Large intestine (tissue), 3 donors: ENCODE data around the gene RERG. TPM values are rescaled to one million over a fixed set of nuclear protein-coding genes. Genes with fewer than 3 reads are reported as not detected.

Source experiments
- DNase-seq, 2 donors: peaks; one replicate each; pipeline versions ENCODE4 v3.0.0 to v3.0.0-alpha.2; 2013
- H3K27ac ChIP-seq: one replicate; pipeline ENCODE4 v1.5.1; 2013; ENCODE audit warnings: low read length
- H3K27me3 ChIP-seq: 2 replicates; pipeline ENCODE4 v1.6.1; 2013; ENCODE audit warnings: low read length; ENCODE audit not compliant: control insufficient read depth, insufficient read depth
- H3K36me3 ChIP-seq: 2 replicates; pipeline ENCODE4 v1.6.1; 2013; ENCODE audit warnings: low read length; ENCODE audit not compliant: control insufficient read depth, insufficient read depth
- H3K4me1 ChIP-seq: one replicate; pipeline ENCODE4 v1.6.1; 2013; ENCODE audit warnings: low read length; ENCODE audit not compliant: control insufficient read depth, insufficient read depth
- H3K4me3 ChIP-seq: one replicate; pipeline ENCODE4 v1.5.1; 2013; ENCODE audit warnings: low read length
- H3K9me3 ChIP-seq: one replicate; pipeline ENCODE4 v1.6.1; 2013; ENCODE audit warnings: mild to moderate bottlenecking, low read depth, low read length, moderate library complexity; ENCODE audit not compliant: control insufficient read depth
- WGBS: methylation state at CpG from one replicate; pipeline ENCODE4 v1.1.5; 2013; ENCODE audit warnings: low lambda C conversion rate; ENCODE audit not compliant: insufficient coverage; 5-methylcytosine and 5-hydroxymethylcytosine counted together
- polyA plus RNA-seq: library from polyadenylated mRNA; unstranded; fragments of 120-200 nt; gene quantifications from one replicate; pipeline ENCODE4 v1.2.1, GENCODE V29; 2013

RERG gene
- polyA plus RNA-seq, 1 donor, result 6.8 TPM

DNA sequence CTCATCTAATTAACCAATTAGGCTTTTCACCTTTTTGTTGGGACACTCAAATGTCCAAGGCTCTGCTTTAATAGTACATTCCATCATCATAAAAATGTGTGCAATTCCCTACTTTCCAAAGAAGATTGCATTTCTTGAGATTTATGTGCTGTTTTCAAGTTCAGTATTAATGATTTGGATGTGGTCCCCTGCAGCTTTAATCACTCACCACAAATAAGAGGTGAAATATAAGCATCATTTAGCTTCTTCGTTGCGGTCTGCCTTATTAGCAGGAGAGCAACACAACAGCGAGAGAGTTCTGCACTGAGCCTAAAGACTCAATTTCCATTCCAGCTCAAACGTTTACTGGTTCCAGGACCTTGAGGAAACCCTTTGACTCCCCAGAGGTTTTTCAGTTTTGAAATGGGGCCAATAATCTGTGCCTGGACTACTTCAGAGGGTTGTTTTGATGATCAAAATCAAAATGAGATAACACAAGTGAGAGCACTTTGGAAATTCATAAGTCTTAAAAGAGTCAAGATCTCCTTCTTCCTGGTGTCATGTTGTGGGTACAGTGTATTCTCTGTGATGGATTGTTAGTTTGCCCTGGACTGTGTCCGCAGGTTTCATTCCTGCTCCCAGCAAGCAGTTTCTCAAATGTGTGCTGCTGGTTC lies 53.1 kb downstream of the RERG start:
- no peaks in the 10 kb centered on the region for H3K4me1 ChIP-seq
- no peaks in the 10 kb centered on the region for H3K27me3 ChIP-seq
- no CpG with 5 or more reads among the region's 5 CpGs for WGBS
- H3K36me3 ChIP-seq, result no peaks in the 10 kb centered on the region
- no peaks in the 10 kb centered on the region for H3K9me3 ChIP-seq
- no peak overlapping the region for H3K4me3 ChIP-seq
- H3K27ac ChIP-seq, result no peak overlapping the region
- no peak for DNase-seq

GRCh38 chr12:15165012-15165659 lies 56.1 kb downstream of the RERG start:
- 60% methylated on average over 1 of the region's 6 CpGs for WGBS
- Histone ChIP-seq H3K9me3 (no peaks in the 10 kb centered on the region), H3K4me1 (no peaks in the 10 kb centered on the region), H3K27ac (peak overlapping the region; percentile 22), H3K27me3 (no peaks in the 10 kb centered on the region), H3K36me3 (no peaks in the 10 kb centered on the region), H3K4me3 (no peak overlapping the region)
- no peak for DNase-seq

DNA sequence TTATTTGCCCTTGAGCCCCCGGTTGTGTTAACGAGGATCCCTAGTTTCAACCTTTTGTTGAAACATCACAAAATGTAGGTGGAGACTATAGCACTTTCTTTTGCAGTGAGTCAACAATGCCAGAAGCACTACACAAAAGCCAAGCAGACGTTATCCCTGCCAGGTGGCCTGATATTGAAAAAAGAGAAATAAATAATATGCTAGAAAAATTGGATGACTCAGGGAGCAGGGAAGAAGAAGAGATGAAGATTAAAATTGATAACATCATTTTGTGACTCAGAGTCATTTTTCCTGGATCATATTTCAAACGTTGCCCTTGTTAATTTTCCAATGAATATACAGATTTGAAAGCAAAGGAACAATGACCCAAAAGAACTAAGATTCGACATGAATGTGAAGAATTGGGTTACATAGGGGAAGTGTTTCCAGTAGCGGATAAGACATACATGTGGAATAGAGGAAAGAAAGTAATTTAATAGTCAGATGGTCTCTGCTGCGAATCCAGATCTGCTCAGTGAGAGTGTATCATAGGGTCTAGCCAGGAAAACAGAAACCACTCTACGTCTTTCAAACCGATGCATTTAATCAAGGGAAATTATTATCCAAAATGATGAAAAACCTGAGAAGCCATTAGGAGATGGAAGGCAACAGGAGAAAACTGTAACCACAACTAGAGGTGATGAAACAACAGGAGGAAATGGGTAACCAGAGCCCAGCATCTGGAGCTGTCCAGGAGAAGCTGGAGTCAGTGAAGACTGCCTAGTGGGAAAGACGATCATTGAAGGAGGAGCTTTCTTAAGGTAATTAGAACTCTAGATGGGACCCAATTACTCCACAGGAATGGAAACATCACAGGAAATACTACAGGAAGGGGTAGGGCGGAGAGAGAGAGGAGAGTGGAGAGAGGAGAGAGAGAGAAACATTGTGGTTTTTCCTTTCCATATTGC lies 57.9 kb downstream of the RERG start:
- Histone ChIP-seq H3K27me3 (no peaks in the 10 kb centered on the region), H3K4me1 (no peaks in the 10 kb centered on the region), H3K27ac (no peak overlapping the region), H3K36me3 (no peaks in the 10 kb centered on the region), H3K4me3 (no peak overlapping the region), H3K9me3 (no peaks in the 10 kb centered on the region)
- DNase-seq, result no peak
- WGBS, result 83% methylated on average over 9 of the region's 11 CpGs

DNA sequence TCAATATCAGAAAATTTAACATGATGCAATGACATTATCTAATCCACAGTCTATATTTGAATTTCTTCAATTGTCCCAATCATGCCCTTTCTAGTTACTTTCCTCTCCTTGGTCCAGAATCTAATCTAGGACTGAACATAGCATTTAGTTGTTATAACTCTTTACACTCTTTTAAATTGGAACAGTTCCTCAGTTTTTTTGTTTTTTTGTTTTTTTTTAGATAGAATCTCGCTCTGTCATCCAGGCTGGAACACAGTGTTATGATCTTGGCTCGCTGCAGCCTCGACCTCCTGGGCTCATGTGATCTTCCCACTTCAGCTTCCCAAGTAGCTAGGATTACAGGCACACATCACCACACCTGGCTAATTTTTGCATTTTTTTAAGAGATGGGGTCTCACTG lies 63.1 kb downstream of the RERG start:
- Histone ChIP-seq H3K36me3 (no peaks in the 10 kb centered on the region), H3K4me1 (no peaks in the 10 kb centered on the region), H3K9me3 (no peaks in the 10 kb centered on the region), H3K27me3 (no peaks in the 10 kb centered on the region), H3K4me3 (no peak overlapping the region), H3K27ac (no peak overlapping the region)
- no peak for DNase-seq
- WGBS, result no CpG with 5 or more reads among the region's 3 CpGs

DNA sequence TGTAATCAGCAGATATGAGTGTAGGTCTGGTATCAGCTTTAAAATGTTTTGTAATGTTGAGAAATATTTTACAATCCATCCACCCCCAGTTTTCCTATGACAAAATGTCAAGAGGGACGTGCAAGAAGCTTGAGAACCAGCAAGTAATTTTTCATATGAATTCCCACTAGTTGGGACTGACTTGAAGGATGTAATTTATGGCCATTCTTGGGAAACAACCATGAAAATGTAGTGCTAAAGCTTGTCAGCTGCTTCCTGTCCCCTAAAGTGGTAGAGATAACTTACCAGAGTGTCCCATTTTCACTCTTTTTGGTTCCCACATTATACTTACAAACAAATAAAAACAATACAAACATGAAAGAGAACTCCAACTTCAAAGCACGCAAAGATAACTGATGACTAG lies 63.9 kb downstream of the RERG start:
- no peaks in the 10 kb centered on the region for H3K36me3 ChIP-seq

DNA sequence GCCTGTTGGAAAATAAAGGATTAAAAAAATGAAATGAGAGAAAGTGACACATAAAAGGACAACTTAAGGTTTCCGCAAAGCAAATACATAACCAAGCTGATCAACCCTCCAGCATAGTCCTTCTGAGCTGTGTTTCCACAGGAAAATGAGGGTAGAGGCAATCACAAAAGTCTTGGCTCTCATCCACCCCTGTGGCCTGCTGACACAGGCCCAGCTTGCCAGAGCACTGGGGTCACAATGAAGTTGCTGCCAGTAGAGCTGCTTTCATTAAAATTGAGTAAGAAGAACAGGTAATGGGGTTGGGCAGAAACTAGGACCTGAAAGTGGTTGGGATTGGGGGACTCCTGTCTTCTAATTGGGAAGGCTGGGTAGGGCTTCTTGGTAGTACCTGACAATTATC lies 65.9 kb downstream of the RERG start:
- no peak overlapping the region for H3K4me3 ChIP-seq
- no peaks in the 10 kb centered on the region for H3K27me3 ChIP-seq
- H3K27ac ChIP-seq, result no peak overlapping the region
- DNase-seq, result no peak
- no peaks in the 10 kb centered on the region for H3K4me1 ChIP-seq
- H3K36me3 ChIP-seq, result no peaks in the 10 kb centered on the region
- no CpG with 5 or more reads among the region's 1 CpG for WGBS
- H3K9me3 ChIP-seq, result no peaks in the 10 kb centered on the region

More for the DNA sequence above, 63.9 kb downstream of the RERG start:
- no peak overlapping the region for H3K4me3 ChIP-seq
- H3K27ac ChIP-seq, result no peak overlapping the region
- no peaks in the 10 kb centered on the region for H3K27me3 ChIP-seq
- WGBS, result no CpG with 5 or more reads among the region's 2 CpGs
- no peaks in the 10 kb centered on the region for H3K9me3 ChIP-seq
- DNase-seq, result peak in 1 of 2 donors; percentile 25
- H3K4me1 ChIP-seq, result no peaks in the 10 kb centered on the region

GRCh38 chr12:15154103-15154502 lies 67.1 kb downstream of the RERG start:
- H3K27me3 ChIP-seq, result no peaks in the 10 kb centered on the region
- no peaks in the 10 kb centered on the region for H3K9me3 ChIP-seq
- DNase-seq, result no peak
- no CpG with 5 or more reads among the region's 3 CpGs for WGBS
- H3K4me3 ChIP-seq, result no peak overlapping the region
- H3K4me1 ChIP-seq, result no peaks in the 10 kb centered on the region
- H3K27ac ChIP-seq, result no peak overlapping the region
- no peaks in the 10 kb centered on the region for H3K36me3 ChIP-seq

DNA sequence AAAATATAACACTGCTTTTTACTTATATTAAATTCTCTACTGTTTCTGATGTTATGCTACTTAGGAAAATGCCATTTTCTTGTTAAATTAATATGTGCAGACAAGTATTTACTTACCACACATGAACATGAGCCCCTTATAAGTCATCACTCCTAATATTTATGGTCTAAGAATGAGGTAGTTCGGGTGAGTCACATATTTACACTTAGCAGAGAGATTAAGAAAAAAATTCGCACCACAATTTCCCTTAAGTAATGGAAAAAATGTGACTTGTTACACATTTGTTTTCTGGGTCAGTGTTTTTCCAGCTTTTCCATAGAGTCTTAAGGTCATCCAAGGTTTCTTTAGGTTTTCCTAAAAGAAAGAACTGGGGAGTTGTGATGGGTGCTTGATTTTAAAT lies 68.3 kb downstream of the RERG start:
- no peak overlapping the region for H3K27ac ChIP-seq
- DNase-seq, result peak in 1 of 2 donors; percentile 5
- H3K9me3 ChIP-seq, result no peaks in the 10 kb centered on the region
- H3K4me3 ChIP-seq, result no peak overlapping the region
- H3K36me3 ChIP-seq, result no peaks in the 10 kb centered on the region
- H3K27me3 ChIP-seq, result no peaks in the 10 kb centered on the region
- no CpG with 5 or more reads among the region's 2 CpGs for WGBS
- H3K4me1 ChIP-seq, result no peaks in the 10 kb centered on the region

DNA sequence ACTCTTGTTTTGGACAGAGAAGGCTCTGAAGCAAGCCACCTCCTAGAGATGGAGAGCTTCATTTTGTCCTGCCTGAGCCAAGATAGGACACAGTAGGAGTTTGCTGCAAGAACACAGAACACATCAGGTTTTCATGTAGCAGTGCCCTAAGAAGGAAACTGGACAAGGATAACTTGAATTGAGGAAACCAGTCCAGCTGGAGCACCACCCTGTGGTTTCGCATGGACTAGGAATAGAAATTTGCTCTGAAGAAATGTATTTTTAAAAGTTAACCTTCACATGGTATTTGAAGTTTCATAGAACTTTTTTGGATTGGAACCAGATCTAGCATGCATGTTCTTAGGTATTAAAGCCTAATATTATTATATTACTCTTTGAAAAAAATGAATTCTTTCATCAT lies 68.8 kb downstream of the RERG start:
- Histone ChIP-seq H3K9me3 (no peaks in the 10 kb centered on the region), H3K4me1 (no peaks in the 10 kb centered on the region), H3K36me3 (no peaks in the 10 kb centered on the region), H3K4me3 (no peak overlapping the region), H3K27me3 (no peaks in the 10 kb centered on the region), H3K27ac (no peak overlapping the region)
- 71% methylated on average over 1 of the region's 1 CpG for WGBS
- DNase-seq, result no peak
